Panc1 (cell line): ENCODE results near the gene SPEF1. TPM values are rescaled to one million over a fixed set of nuclear protein-coding genes. Genes with fewer than 3 reads are reported as not detected.
A peak's percentile ranks its signal among the peaks of the same experiment; 100 is the strongest.

Source experiments
- ATAC-seq: fragments of 200-7000 bp; cut with Tn5 transposase; 2 replicates; pipeline ENCODE4 v1.9.1; 2020; ENCODE audit warnings: mild to moderate bottlenecking, moderate library complexity
- BruUV-seq: library from RNA; stranded (reverse); fragments of 400-500 nt; replicated peaks from 2 replicates; lab custom pipeline; 2021; lab: Mats Ljungman, UMichigan
- CTCF ChIA-PET: fragments of 300-600 bp; sonication (Branson Sonifier 250); formaldehyde crosslinking; loops from one replicate; lab custom pipeline; 2022; ENCODE audit warnings: antibody characterized with exemption; lab: Charles Lee
- POLR2A ChIA-PET: fragments of 300-600 bp; sonication (Branson Sonifier 250); formaldehyde crosslinking; loops from one replicate; lab custom pipeline; 2022; ENCODE audit warnings: antibody characterized with exemption; lab: Charles Lee
- DNase-seq: peaks from one replicate; pipeline ENCODE4 v3.0.0-alpha.2; 2010; ENCODE audit warnings: low read depth, low spot score
- H3K27ac ChIP-seq: 2 replicates; pipeline ENCODE4 v1.5.1; 2011; ENCODE audit warnings: mild to moderate bottlenecking, low read length, inconsistent platforms
- H3K27me3 ChIP-seq: fragments of 200-500 bp; sonication (Bioruptor generic); 2 replicates; pipeline ENCODE4 v1.6.0; 2014; ENCODE audit warnings: low read length, inconsistent platforms; ENCODE audit not compliant: control insufficient read depth, insufficient read depth
- H3K36me3 ChIP-seq: fragments of 200-500 bp; sonication (Bioruptor generic); 2 replicates; pipeline ENCODE4 v1.5.1; 2014; ENCODE audit warnings: inconsistent platforms, mild to moderate bottlenecking, low read length, moderate library complexity; ENCODE audit not compliant: control insufficient read depth, insufficient read depth
- H3K4me1 ChIP-seq: 2 replicates; pipeline ENCODE4 v1.5.1; 2011; ENCODE audit warnings: inconsistent platforms, mild to moderate bottlenecking, low read length, moderate library complexity; ENCODE audit not compliant: control insufficient read depth, insufficient read depth
- H3K4me3 ChIP-seq, 2 experiments: 2 replicates each; pipeline ENCODE4 v1.5.1; 2011 to 2012; ENCODE audit warnings: low read depth in 2 of 2, low read length in 2 of 2, mild to moderate bottlenecking in 2 of 2, inconsistent platforms in 1 of 2, moderate library complexity in 1 of 2
- H3K9me3 ChIP-seq: fragments of 200-500 bp; sonication (Bioruptor generic); 2 replicates; pipeline ENCODE4 v1.5.1; 2014; ENCODE audit warnings: low read depth, mild to moderate bottlenecking, inconsistent platforms, low read length, moderate library complexity; ENCODE audit not compliant: control insufficient read depth, insufficient read depth
- POLR2AphosphoS5 ChIP-seq: IDR thresholded peaks from 2 replicates; pipeline ENCODE4 v1.6.1; 2012; ENCODE audit warnings: mild to moderate bottlenecking, low read depth, low read length, moderate library complexity
- SIN3A ChIP-seq: IDR thresholded peaks from 2 replicates; pipeline ENCODE4 v1.6.1; 2012; ENCODE audit warnings: low read depth, mild to moderate bottlenecking, low read length, moderate library complexity, borderline replicate concordance; ENCODE audit not compliant: insufficient read depth
- TCF7L2 ChIP-seq: IDR thresholded peaks from 2 replicates; pipeline ENCODE4 v1.6.1; 2011; ENCODE audit warnings: mild to moderate bottlenecking, low read depth, low read length, inconsistent platforms
- in situ Hi-C: cut with HindIII; loops from 2 replicates; pipeline ENCODE4 v1.10.0; 2016; ENCODE audit warnings: low sequenced_read_pairs, low pct_unique_long_range_greater_than_20kb
- intact Hi-C: fragments of 100-400 bp; cut with micrococcal nuclease; formaldehyde crosslinking; loops from one replicate; pipeline ENCODE4 v1.10.0; 2022; ENCODE audit not compliant: unreplicated experiment
- total RNA-seq: library from RNA; stranded (reverse); gene quantifications from one replicate; pipeline ENCODE4 v1.2.1, GENCODE V29; 2021; ENCODE audit not compliant: unreplicated experiment
- TF ChIP-seq, protein P1 (sequence below): fragments of 450-650 bp; IDR thresholded peaks from 2 replicates; pipeline ENCODE4 v1.5.1; 2017; ENCODE audit warnings: mild to moderate bottlenecking
- TF ChIP-seq, protein P2 (sequence below), 2 experiments: IDR thresholded peaks; 2 replicates each; pipeline ENCODE4 v1.6.1; 2011 to 2012; ENCODE audit warnings: low read depth in 2 of 2, control low read depth in 1 of 2, low read length in 1 of 2, mild to moderate bottlenecking in 1 of 2, moderate library complexity in 1 of 2; ENCODE audit not compliant: insufficient read depth in 1 of 2

Gene SPEF1
- total RNA-seq, 1 experiment from 2014 or later = 0.41 TPM

DNA sequence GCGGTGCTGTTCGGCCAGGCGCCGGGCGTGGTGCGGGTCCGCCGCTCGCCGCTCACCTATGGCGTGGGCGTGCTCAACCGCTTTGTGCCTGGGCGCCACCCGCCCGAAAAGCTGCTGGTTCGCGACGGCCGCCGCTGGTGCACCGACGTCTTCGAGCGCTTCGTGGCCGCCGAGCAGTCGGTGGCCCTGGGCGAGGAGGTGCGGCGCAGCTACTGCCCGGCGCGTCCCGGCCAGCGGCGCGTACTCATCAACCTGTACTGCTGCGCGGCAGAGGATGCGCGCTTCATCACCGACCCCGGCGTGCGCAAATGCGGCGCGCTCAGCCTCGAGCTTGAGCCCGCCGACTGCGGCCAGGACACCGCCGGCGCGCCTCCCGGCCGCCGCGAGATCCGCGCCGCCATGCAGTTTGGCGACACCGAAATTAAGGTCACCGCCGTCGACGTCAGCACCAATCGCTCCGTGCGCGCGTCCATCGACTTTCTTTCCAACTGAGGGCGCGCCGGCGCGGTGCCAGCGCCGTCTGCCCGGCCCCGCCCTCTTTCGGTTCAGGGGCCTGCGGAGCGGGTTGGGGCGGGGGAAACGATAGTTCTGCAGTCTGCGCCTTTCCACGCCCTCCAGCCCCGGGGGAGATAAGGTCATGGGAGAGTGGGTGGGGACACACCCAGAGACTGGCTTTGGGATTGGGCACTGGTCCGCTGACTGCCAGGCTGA lies 29.4 kb downstream of the SPEF1 start:
- DNase-seq = no peak
- BruUV-seq = no TSS peak
- ChIA-PET CTCF (interaction anchor here (0.5 to 1.3 kb wide), 2 partner anchors 30 to 330 kb away, joined by 5 to 9 read pairs; partner anchors contain the start of gene SPEF1), POLR2A (interaction anchor here (0.6 kb wide), 1 partner anchor 33 kb away, joined by 11 read pairs; no protein-coding TSS in a partner anchor)
- Histone ChIP-seq H3K9me3 (no peaks in the 10 kb centered on the region), H3K27me3 (peaks cover 6% of the 10 kb centered on the region), H3K27ac (no peak overlapping the region), H3K4me1 (no peaks in the 10 kb centered on the region; the same call in 1 of the 2 replicates), H3K4me3 (peak overlapping the region; percentile 44 to 47), H3K36me3 (no peaks in the 10 kb centered on the region)
- TF ChIP-seq TCF7L2 = no peak
- TF ChIP-seq, protein P1, sequence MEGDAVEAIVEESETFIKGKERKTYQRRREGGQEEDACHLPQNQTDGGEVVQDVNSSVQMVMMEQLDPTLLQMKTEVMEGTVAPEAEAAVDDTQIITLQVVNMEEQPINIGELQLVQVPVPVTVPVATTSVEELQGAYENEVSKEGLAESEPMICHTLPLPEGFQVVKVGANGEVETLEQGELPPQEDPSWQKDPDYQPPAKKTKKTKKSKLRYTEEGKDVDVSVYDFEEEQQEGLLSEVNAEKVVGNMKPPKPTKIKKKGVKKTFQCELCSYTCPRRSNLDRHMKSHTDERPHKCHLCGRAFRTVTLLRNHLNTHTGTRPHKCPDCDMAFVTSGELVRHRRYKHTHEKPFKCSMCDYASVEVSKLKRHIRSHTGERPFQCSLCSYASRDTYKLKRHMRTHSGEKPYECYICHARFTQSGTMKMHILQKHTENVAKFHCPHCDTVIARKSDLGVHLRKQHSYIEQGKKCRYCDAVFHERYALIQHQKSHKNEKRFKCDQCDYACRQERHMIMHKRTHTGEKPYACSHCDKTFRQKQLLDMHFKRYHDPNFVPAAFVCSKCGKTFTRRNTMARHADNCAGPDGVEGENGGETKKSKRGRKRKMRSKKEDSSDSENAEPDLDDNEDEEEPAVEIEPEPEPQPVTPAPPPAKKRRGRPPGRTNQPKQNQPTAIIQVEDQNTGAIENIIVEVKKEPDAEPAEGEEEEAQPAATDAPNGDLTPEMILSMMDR = no peak; the same call in 1 of the 2 replicates
- TF ChIP-seq POLR2AphosphoS5 = no peak
- TF ChIP-seq SIN3A = no peak
- TF ChIP-seq, protein P2, sequence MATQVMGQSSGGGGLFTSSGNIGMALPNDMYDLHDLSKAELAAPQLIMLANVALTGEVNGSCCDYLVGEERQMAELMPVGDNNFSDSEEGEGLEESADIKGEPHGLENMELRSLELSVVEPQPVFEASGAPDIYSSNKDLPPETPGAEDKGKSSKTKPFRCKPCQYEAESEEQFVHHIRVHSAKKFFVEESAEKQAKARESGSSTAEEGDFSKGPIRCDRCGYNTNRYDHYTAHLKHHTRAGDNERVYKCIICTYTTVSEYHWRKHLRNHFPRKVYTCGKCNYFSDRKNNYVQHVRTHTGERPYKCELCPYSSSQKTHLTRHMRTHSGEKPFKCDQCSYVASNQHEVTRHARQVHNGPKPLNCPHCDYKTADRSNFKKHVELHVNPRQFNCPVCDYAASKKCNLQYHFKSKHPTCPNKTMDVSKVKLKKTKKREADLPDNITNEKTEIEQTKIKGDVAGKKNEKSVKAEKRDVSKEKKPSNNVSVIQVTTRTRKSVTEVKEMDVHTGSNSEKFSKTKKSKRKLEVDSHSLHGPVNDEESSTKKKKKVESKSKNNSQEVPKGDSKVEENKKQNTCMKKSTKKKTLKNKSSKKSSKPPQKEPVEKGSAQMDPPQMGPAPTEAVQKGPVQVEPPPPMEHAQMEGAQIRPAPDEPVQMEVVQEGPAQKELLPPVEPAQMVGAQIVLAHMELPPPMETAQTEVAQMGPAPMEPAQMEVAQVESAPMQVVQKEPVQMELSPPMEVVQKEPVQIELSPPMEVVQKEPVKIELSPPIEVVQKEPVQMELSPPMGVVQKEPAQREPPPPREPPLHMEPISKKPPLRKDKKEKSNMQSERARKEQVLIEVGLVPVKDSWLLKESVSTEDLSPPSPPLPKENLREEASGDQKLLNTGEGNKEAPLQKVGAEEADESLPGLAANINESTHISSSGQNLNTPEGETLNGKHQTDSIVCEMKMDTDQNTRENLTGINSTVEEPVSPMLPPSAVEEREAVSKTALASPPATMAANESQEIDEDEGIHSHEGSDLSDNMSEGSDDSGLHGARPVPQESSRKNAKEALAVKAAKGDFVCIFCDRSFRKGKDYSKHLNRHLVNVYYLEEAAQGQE (IDR thresholded peaks at IDR 0.05; ENCODE audit: insufficient read depth in 1 of 2, low read depth in 2 of 2, low read length in 1 of 2) = no peak
- ATAC-seq = peak; percentile 64
- in situ Hi-C loops = no loop called here
- intact Hi-C loops = no loop called here

DNA sequence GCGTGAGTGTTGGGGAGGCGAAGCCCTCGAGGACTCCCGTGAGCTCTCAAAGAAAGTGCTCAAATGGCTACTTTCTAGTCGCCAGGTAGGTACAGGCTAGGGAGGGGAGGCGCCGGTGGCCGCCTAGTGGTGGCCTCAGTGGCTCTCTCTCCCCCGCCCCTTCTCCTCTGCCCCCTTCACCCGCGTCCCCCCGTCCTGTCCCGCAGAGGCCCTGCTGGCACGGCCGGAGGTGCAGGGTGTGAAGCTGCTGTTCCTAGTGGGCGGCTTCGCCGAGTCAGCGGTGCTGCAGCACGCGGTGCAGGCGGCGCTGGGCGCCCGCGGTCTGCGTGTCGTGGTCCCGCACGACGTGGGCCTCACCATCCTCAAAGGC lies 30.0 kb downstream of the SPEF1 start:
- Histone ChIP-seq H3K27me3 (peaks cover 6% of the 10 kb centered on the region), H3K4me1 (no peaks in the 10 kb centered on the region; the same call in 1 of the 2 replicates), H3K27ac (no peak overlapping the region), H3K4me3 (peak overlapping the region; percentile 44 to 47), H3K9me3 (no peaks in the 10 kb centered on the region), H3K36me3 (no peaks in the 10 kb centered on the region)
- ATAC-seq (no peak), DNase-seq (no peak)
- CTCF ChIA-PET = interaction anchor here (0.5 to 0.8 kb wide), 2 partner anchors 36 to 343 kb away, joined by 3 to 4 read pairs; no protein-coding TSS in a partner anchor
- in situ Hi-C loops (no loop called here), intact Hi-C loops (no loop called here)
- TF ChIP-seq TCF7L2 (no peak), SIN3A (no peak), POLR2AphosphoS5 (no peak)
- TF ChIP-seq, protein P2 (IDR thresholded peaks at IDR 0.05; ENCODE audit: insufficient read depth in 1 of 2, low read depth in 2 of 2, low read length in 1 of 2) = no peak
- TF ChIP-seq, protein P1 = peak; percentile 58
- BruUV-seq = no TSS peak
- POLR2A ChIA-PET = interaction anchor here (0.6 kb wide), 1 partner anchor 34 kb away, joined by 11 read pairs; no protein-coding TSS in a partner anchor
